GM21786 (cell line): Measurements from ENCODE around the gene RHEB.

Experiments
- ATAC-seq: cut with Tn5 transposase; IDR thresholded peaks from one replicate; pipeline ENCODE4 v1.9.1; 2021; ENCODE audit not compliant: unreplicated experiment

Gene RHEB

GRCh38 chr7:151472644-151473380 is 46.9 kb downstream of the RHEB start:
- peak; percentile 29 for ATAC-seq

- no peak for ATAC-seq
These were observed 49.0 kb downstream of the RHEB start for GRCh38 chr7:151470711-151471110.

GRCh38 chr7:151469281-151469680 is 50.4 kb downstream of the RHEB start:
- no peak for ATAC-seq

GRCh38 chr7:151468217-151469018 is 51.3 kb downstream of the RHEB start:
- ATAC-seq: no peak

- no peak for ATAC-seq
These were observed 54.5 kb downstream of the RHEB start for GRCh38 chr7:151465169-151465568.

- ATAC-seq: no peak
These were observed 57.4 kb downstream of the RHEB start for GRCh38 chr7:151462306-151462779.

GRCh38 chr7:151461942-151462230 is 57.8 kb downstream of the RHEB start:
- ATAC-seq: no peak

GRCh38 chr7:151461096-151461941 is 58.4 kb downstream of the RHEB start:
- no peak for ATAC-seq

- no peak for ATAC-seq
These were observed 59.2 kb downstream of the RHEB start for GRCh38 chr7:151460474-151460855.

GRCh38 chr7:151459726-151460473 is 59.8 kb downstream of the RHEB start:
- ATAC-seq: no peak

- no peak for ATAC-seq
These were observed 62.2 kb downstream of the RHEB start for GRCh38 chr7:151457534-151457933.

GRCh38 chr7:151456782-151457181 is 62.9 kb downstream of the RHEB start:
- no peak for ATAC-seq

- no peak for ATAC-seq
These were observed 63.4 kb downstream of the RHEB start for GRCh38 chr7:151456276-151456675.

- no peak for ATAC-seq
These were observed 64.0 kb downstream of the RHEB start for GRCh38 chr7:151455690-151456089.

- no peak for ATAC-seq
These were observed 64.7 kb downstream of the RHEB start for GRCh38 chr7:151454932-151455530.

- ATAC-seq: no peak
These were observed 65.4 kb downstream of the RHEB start for GRCh38 chr7:151454305-151454704.

- ATAC-seq: no peak
These were observed 66.3 kb downstream of the RHEB start for GRCh38 chr7:151453326-151453791.

GRCh38 chr7:151452680-151453325 is 66.9 kb downstream of the RHEB start:
- ATAC-seq: no peak

GRCh38 chr7:151451626-151452571 is 67.8 kb downstream of the RHEB start:
- no peak for ATAC-seq
